Liver (tissue), 9 donors: ENCODE data around the gene BIRC6. TPM values are rescaled to one million over a fixed set of nuclear protein-coding genes. Genes with fewer than 3 reads are reported as not detected.

Experiments used
- DNase-seq: peaks from one replicate; pipeline ENCODE4 v3.0.0-alpha.2; 2017; ENCODE audit warnings: low spot score
- H3K27ac ChIP-seq, 2 donors: one replicate each; pipeline ENCODE4 v1.7.0; 2013; ENCODE audit warnings: inconsistent platforms in 2 of 2, low read length in 2 of 2, control low read depth in 1 of 2, low read depth in 1 of 2, mild to moderate bottlenecking in 1 of 2
- H3K27me3 ChIP-seq, 4 donors: one replicate each; pipeline versions ENCODE4 v1.6.1 to v1.7.0; 2013; ENCODE audit warnings: low read length in 3 of 4, inconsistent platforms in 1 of 4, mild to moderate bottlenecking in 1 of 4, moderate library complexity in 1 of 4; ENCODE audit not compliant: control insufficient read depth in 4 of 4, insufficient read depth in 4 of 4
- H3K36me3 ChIP-seq, 4 donors: one replicate each; pipeline versions ENCODE4 v1.6.1 to v1.7.0; 2013; ENCODE audit warnings: low read length in 3 of 4, mild to moderate bottlenecking in 3 of 4, low read depth in 1 of 4, moderate library complexity in 1 of 4; ENCODE audit not compliant: control insufficient read depth in 4 of 4, insufficient read depth in 3 of 4
- H3K4me1 ChIP-seq, 4 donors: one replicate each; pipeline versions ENCODE4 v1.6.1 to v1.7.0; 2013; ENCODE audit warnings: low read length in 3 of 4, mild to moderate bottlenecking in 3 of 4, moderate library complexity in 1 of 4; ENCODE audit not compliant: control insufficient read depth in 4 of 4, insufficient read depth in 4 of 4
- H3K4me3 ChIP-seq, 3 donors: one replicate each; pipeline versions ENCODE4 v1.6.1 to v1.7.0; 2013; ENCODE audit warnings: low read length in 3 of 3, control low read depth in 1 of 3, low read depth in 1 of 3, mild to moderate bottlenecking in 1 of 3
- H3K9ac ChIP-seq, 2 donors: one replicate each; pipeline ENCODE4 v1.7.0; 2013; ENCODE audit warnings: low read length in 2 of 2, mild to moderate bottlenecking in 2 of 2, moderate library complexity in 2 of 2, control low read depth in 1 of 2, low read depth in 1 of 2
- H3K9me3 ChIP-seq, 4 donors: one replicate each; pipeline versions ENCODE4 v1.6.1 to v1.7.0; 2013; ENCODE audit warnings: low read length in 3 of 4; ENCODE audit not compliant: control insufficient read depth in 4 of 4
- ATF3 ChIP-seq: IDR thresholded peaks from 2 replicates; pipeline ENCODE4 v1.6.1; 2016; ENCODE audit warnings: antibody characterized with exemption
- CTCF ChIP-seq: fragments of 150-350 bp; IDR thresholded peaks from 2 replicates; pipeline ENCODE4 v1.5.1; 2017; ENCODE audit warnings: improper control_type of control experiment, low read depth, low read length; ENCODE audit not compliant: missing input control
- EGR1 ChIP-seq, 2 donors: IDR thresholded peaks; 2 replicates each; pipeline ENCODE4 v1.6.1; 2016 to 2018; ENCODE audit warnings: antibody characterized with exemption in 2 of 2, low read depth in 2 of 2
- FOXA1 ChIP-seq: IDR thresholded peaks from 2 replicates; pipeline ENCODE4 v1.6.1; 2016; ENCODE audit warnings: antibody characterized with exemption
- FOXA2 ChIP-seq: IDR thresholded peaks from 2 replicates; pipeline ENCODE4 v1.6.1; 2016; ENCODE audit warnings: antibody characterized with exemption
- GABPA ChIP-seq, 2 donors: IDR thresholded peaks in 1 of 2; conservative IDR thresholded peaks in 1 of 2; 2 replicates each; pipeline ENCODE4 v1.6.1; 2016; ENCODE audit warnings: antibody characterized with exemption in 2 of 2, mild to moderate bottlenecking in 1 of 2, moderate library complexity in 1 of 2
- HNF4A ChIP-seq, 2 donors: conservative IDR thresholded peaks; 2 replicates each; pipeline ENCODE4 v1.6.1; 2016; ENCODE audit warnings: antibody characterized with exemption in 2 of 2, mild to moderate bottlenecking in 2 of 2
- HNF4G ChIP-seq: IDR thresholded peaks from 2 replicates; pipeline ENCODE4 v1.6.1; 2016; ENCODE audit warnings: antibody characterized with exemption
- JUND ChIP-seq, 2 donors: IDR thresholded peaks; 2 replicates each; pipeline ENCODE4 v1.6.1; 2016; ENCODE audit warnings: antibody characterized with exemption in 2 of 2
- MAX ChIP-seq: IDR thresholded peaks from 2 replicates; pipeline ENCODE4 v1.6.1; 2016; ENCODE audit warnings: antibody characterized with exemption
- NR2F2 ChIP-seq: IDR thresholded peaks from 2 replicates; pipeline ENCODE4 v1.6.1; 2016; ENCODE audit warnings: antibody characterized with exemption
- RAD21 ChIP-seq, 2 donors: IDR thresholded peaks; 2 replicates each; pipeline ENCODE4 v1.6.1; 2016; ENCODE audit warnings: antibody characterized with exemption in 2 of 2, mild to moderate bottlenecking in 2 of 2
- REST ChIP-seq: IDR thresholded peaks from 2 replicates; pipeline ENCODE4 v1.6.1; 2016; ENCODE audit warnings: antibody characterized with exemption, mild to moderate bottlenecking
- RXRA ChIP-seq, 2 donors: IDR thresholded peaks; 2 replicates each; pipeline ENCODE4 v1.6.1; 2017 to 2018; ENCODE audit warnings: antibody characterized with exemption in 2 of 2, mild to moderate bottlenecking in 1 of 2
- TAF1 ChIP-seq: conservative IDR thresholded peaks from 2 replicates; pipeline ENCODE4 v1.6.1; 2016; ENCODE audit warnings: antibody characterized with exemption, mild to moderate bottlenecking
- YY1 ChIP-seq: IDR thresholded peaks from 2 replicates; pipeline ENCODE4 v1.6.1; 2016; ENCODE audit warnings: antibody characterized with exemption, mild to moderate bottlenecking
- ZBTB33 ChIP-seq: IDR thresholded peaks from 2 replicates; pipeline ENCODE4 v1.6.1; 2016; ENCODE audit warnings: antibody characterized with exemption
- WGBS: extraction: QIAGEN DNeasy Blood & Tissue Kit; methylation state at CpG from one replicate; pipeline ENCODE4 v1.1.7; 2013; 5-methylcytosine and 5-hydroxymethylcytosine counted together
- polyA plus RNA-seq, 2 donors: library from polyadenylated mRNA; stranded (reverse) in 1 of 2; unstranded in 1 of 2; fragments of 200-250 nt in 1 of 2; fragments of >200 nt in 1 of 2; fragmentation: Nextera tagmentation in 1 of 2; extraction: Ambion mirVana in 1 of 2; gene quantifications; one replicate each; pipeline versions ENCODE4 v1.2.1 to v1.2.3, GENCODE V29; 2013 to 2015
- total RNA-seq, 2 donors: library from RNA; depleted of rRNA; stranded (reverse); fragments of >200 nt; gene quantifications; one replicate each; pipeline ENCODE4 v1.2.3, GENCODE V29; 2014
- donor health status: healthy.
- donor health status: healthy.
- donor health status: healthy.
- donor health status: healthy.
- donor health status: healthy.

Gene BIRC6
- total and polyA plus RNA-seq, 4 donors = 11.1 to 171 (median 45.2) TPM

- DNase-seq = no peak
- Histone ChIP-seq H3K36me3 (peaks cover 0 to 12% (median 2%) of the 10 kb centered on the region in 4 donors), H3K9me3 (no peaks in the 10 kb centered on the region), H3K4me3 (no peak overlapping the region), H3K9ac (no peak overlapping the region), H3K4me1 (peaks cover 2 to 7% (median 5%) of the 10 kb centered on the region in 4 donors), H3K27ac (no peak overlapping the region), H3K27me3 (no peaks in the 10 kb centered on the region)
- no peak for TF ChIP-seq FOXA2
- no peak for TF ChIP-seq HNF4A (conservative IDR thresholded peaks at IDR 0.05)
- TF ChIP-seq FOXA1 = no peak
- no peak for TF ChIP-seq EGR1 (IDR thresholded peaks at IDR 0.05; ENCODE audit: low read depth in 2 of 2)
- 91% methylated on average over 6 of the region's 6 CpGs for WGBS
These were observed 266.5 kb downstream of the BIRC6 start for GRCh38 chr2:32623311-32623706.

- DNase-seq = no peak
- TF ChIP-seq FOXA2 (no peak), EGR1 (IDR thresholded peaks at IDR 0.05; ENCODE audit: low read depth in 2 of 2) (no peak), RAD21 (IDR thresholded peaks at IDR 0.05) (no peak), CTCF (no peak), TAF1 (no peak), RXRA (IDR thresholded peaks at IDR 0.05) (no peak), MAX (no peak), ZBTB33 (no peak), FOXA1 (no peak), GABPA (IDR thresholded peaks at IDR 0.05 in 1 of 2, conservative IDR thresholded peaks at IDR 0.05 in 1 of 2) (no peak), JUND (IDR thresholded peaks at IDR 0.05) (no peak)
- H3K36me3 ChIP-seq = peaks cover 0 to 7% (median under 1%) of the 10 kb centered on the region in 4 donors
- H3K4me1 ChIP-seq = peaks cover 3 to 11% (median 6%) of the 10 kb centered on the region in 4 donors
- no peak overlapping the region for H3K9ac ChIP-seq
- H3K4me3 ChIP-seq = no peak overlapping the region
- no peaks in the 10 kb centered on the region for H3K9me3 ChIP-seq
- no peaks in the 10 kb centered on the region for H3K27me3 ChIP-seq
- 87% methylated on average over 3 of the region's 3 CpGs for WGBS
- no peak overlapping the region for H3K27ac ChIP-seq
These were observed 268.0 kb downstream of the BIRC6 start for GRCh38 chr2:32624812-32625211.

- Histone ChIP-seq H3K9me3 (no peaks in the 10 kb centered on the region), H3K27ac (no peak overlapping the region), H3K9ac (no peak overlapping the region), H3K4me3 (no peak overlapping the region), H3K4me1 (peaks cover 3 to 11% (median 6%) of the 10 kb centered on the region in 4 donors), H3K27me3 (no peaks in the 10 kb centered on the region), H3K36me3 (peaks cover 0 to 10% (median under 1%) of the 10 kb centered on the region in 4 donors)
- WGBS = 70% methylated on average over 13 of the region's 13 CpGs
- DNase-seq = no peak
- TF ChIP-seq RAD21 (IDR thresholded peaks at IDR 0.05) (no peak), HNF4A (conservative IDR thresholded peaks at IDR 0.05) (no peak), NR2F2 (no peak), YY1 (no peak), FOXA1 (no peak), GABPA (IDR thresholded peaks at IDR 0.05 in 1 of 2, conservative IDR thresholded peaks at IDR 0.05 in 1 of 2) (no peak), EGR1 (IDR thresholded peaks at IDR 0.05; ENCODE audit: low read depth in 2 of 2) (no peak), CTCF (no peak), JUND (IDR thresholded peaks at IDR 0.05) (no peak), TAF1 (no peak), RXRA (IDR thresholded peaks at IDR 0.05) (no peak), ATF3 (no peak), HNF4G (no peak), REST (no peak)
These were observed 269.9 kb downstream of the BIRC6 start for GRCh38 chr2:32626639-32627221.
